HL-60 (cell line): ENCODE results near the gene DYNLT5.

Experiments
- POLR2AphosphoS5 ChIP-seq: IDR thresholded peaks from 2 replicates; pipeline ENCODE4 v1.6.1; 2012; ENCODE audit warnings: low read depth
- TF ChIP-seq, protein P1 (sequence below): IDR thresholded peaks from one replicate; pipeline ENCODE4 v1.5.1; 2011; ENCODE audit warnings: low read length, control low read depth, inconsistent platforms; ENCODE audit not compliant: insufficient read depth

DNA sequence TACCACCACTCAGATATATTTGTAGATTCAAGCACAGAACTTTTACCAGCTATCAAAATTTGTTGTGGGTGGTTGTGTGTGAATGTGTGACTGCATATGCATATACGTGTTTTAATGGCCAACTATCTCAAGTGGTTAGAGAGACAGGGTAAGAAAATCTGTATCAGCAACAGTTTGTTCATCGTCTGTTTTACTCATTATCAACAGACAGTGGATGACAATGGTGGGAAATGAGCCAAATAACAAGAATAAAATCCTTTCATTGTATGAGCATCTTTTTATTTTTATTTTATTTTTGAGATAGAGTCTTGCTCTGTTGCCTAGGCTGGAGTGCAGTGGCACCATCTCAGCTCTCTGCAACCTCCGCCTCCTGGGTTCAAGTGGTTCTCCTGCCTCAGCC, 22.7 kb upstream of the DYNLT5 start:
- TF ChIP-seq, protein P1, sequence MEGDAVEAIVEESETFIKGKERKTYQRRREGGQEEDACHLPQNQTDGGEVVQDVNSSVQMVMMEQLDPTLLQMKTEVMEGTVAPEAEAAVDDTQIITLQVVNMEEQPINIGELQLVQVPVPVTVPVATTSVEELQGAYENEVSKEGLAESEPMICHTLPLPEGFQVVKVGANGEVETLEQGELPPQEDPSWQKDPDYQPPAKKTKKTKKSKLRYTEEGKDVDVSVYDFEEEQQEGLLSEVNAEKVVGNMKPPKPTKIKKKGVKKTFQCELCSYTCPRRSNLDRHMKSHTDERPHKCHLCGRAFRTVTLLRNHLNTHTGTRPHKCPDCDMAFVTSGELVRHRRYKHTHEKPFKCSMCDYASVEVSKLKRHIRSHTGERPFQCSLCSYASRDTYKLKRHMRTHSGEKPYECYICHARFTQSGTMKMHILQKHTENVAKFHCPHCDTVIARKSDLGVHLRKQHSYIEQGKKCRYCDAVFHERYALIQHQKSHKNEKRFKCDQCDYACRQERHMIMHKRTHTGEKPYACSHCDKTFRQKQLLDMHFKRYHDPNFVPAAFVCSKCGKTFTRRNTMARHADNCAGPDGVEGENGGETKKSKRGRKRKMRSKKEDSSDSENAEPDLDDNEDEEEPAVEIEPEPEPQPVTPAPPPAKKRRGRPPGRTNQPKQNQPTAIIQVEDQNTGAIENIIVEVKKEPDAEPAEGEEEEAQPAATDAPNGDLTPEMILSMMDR = no peak
- TF ChIP-seq POLR2AphosphoS5 = no peak
